Measurements from ENCODE around the gene PLEKHJ1. TPM values are rescaled to one million over a fixed set of nuclear protein-coding genes. Genes with fewer than 3 reads are reported as not detected.

Gene PLEKHJ1
- total and polyA plus RNA-seq, 2 of the 13 experiments (the other 11 are each of a cell fraction or from before 2014, with no cell fraction given) = 70.5 to 130 TPM

GRCh38 chr19:2253106-2254063 lies 17.3 kb upstream of the PLEKHJ1 start (continued):
- TF ChIP-seq, protein P1, sequence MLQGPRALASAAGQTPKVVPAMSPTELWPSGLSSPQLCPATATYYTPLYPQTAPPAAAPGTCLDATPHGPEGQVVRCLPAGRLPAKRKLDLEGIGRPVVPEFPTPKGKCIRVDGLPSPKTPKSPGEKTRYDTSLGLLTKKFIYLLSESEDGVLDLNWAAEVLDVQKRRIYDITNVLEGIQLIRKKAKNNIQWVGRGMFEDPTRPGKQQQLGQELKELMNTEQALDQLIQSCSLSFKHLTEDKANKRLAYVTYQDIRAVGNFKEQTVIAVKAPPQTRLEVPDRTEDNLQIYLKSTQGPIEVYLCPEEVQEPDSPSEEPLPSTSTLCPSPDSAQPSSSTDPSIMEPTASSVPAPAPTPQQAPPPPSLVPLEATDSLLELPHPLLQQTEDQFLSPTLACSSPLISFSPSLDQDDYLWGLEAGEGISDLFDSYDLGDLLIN (CRISPR knock-in tag; IDR thresholded peaks at IDR 0.05; ENCODE audit: borderline replicate concordance) = no peak
- peak; percentile 62 for TF ChIP-seq ZFX (CRISPR knock-in tag; IDR thresholded peaks at IDR 0.05; ENCODE audit: low read depth)
- peak; percentile 55; the same call in 1 of the 2 replicates for TF ChIP-seq MIXL1 (CRISPR knock-in tag; IDR thresholded peaks at IDR 0.05)
- TF ChIP-seq ZNF264 (CRISPR knock-in tag; IDR thresholded peaks at IDR 0.05) = 0 out of 2 replicates have a peak, but pooled peaks have one; percentile 3
- TF ChIP-seq ZNF557 (CRISPR knock-in tag; IDR thresholded peaks at IDR 0.05) = 0 out of 2 replicates have a peak, but pooled peaks have one; percentile 32
- TF ChIP-seq, protein P2, sequence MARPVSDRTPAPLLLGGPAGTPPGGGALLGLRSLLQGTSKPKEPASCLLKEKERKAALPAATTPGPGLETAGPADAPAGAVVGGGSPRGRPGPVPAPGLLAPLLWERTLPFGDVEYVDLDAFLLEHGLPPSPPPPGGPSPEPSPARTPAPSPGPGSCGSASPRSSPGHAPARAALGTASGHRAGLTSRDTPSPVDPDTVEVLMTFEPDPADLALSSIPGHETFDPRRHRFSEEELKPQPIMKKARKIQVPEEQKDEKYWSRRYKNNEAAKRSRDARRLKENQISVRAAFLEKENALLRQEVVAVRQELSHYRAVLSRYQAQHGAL (CRISPR knock-in tag; IDR thresholded peaks at IDR 0.05; ENCODE audit: not compliant biosample characterization) = peak; percentile 3
- no peak for TF ChIP-seq ZNF24 (IDR thresholded peaks at IDR 0.05)
- peak; percentile 45; the same call in 1 of the 2 replicates for TF ChIP-seq ERF (CRISPR knock-in tag; IDR thresholded peaks at IDR 0.05)
- peak; percentile 13; the same call in 1 of the 2 replicates for TF ChIP-seq DR1 (CRISPR knock-in tag; IDR thresholded peaks at IDR 0.05)
- 0 out of 2 replicates have a peak, but pooled peaks have one; percentile 33 for TF ChIP-seq CC2D1A (CRISPR knock-in tag; IDR thresholded peaks at IDR 0.05)
- peak; percentile 55; the same call in 1 of the 2 replicates for TF ChIP-seq ELF3 (CRISPR knock-in tag; IDR thresholded peaks at IDR 0.05)
- TF ChIP-seq, protein P3, sequence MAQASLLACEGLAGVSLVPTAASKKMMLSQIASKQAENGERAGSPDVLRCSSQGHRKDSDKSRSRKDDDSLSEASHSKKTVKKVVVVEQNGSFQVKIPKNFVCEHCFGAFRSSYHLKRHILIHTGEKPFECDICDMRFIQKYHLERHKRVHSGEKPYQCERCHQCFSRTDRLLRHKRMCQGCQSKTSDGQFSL (CRISPR knock-in tag; IDR thresholded peaks at IDR 0.05) = 0 out of 2 replicates have a peak, but pooled peaks have one; percentile 13
- TF ChIP-seq CSRNP1 (CRISPR knock-in tag; IDR thresholded peaks at IDR 0.05) = peak; percentile 62; the same call in 1 of the 2 replicates
- no peak for TF ChIP-seq ZSCAN29 (CRISPR knock-in tag; conservative IDR thresholded peaks at IDR 0.05)
- peak; percentile 60; the same call in 1 of the 2 replicates for TF ChIP-seq MYC (CRISPR knock-in tag; IDR thresholded peaks at IDR 0.05; ENCODE audit: borderline replicate concordance)
- TF ChIP-seq SAP130 (CRISPR knock-in tag; IDR thresholded peaks at IDR 0.05; ENCODE audit: low read depth) = peak; percentile 55; the same call in 1 of the 2 replicates
- TF ChIP-seq XRCC5 (optimal IDR thresholded peaks at IDR 0.05; ENCODE audit: low read length) = peak; percentile 50
- peak; percentile 25; the same call in 1 of the 2 replicates for TF ChIP-seq ZNF746 (CRISPR knock-in tag; IDR thresholded peaks at IDR 0.05)
- no peak for TF ChIP-seq NONO (IDR thresholded peaks at IDR 0.05)
- 0 out of 2 replicates have a peak, but pooled peaks have one; percentile 24 for TF ChIP-seq NONO (CRISPR knock-in tag; conservative IDR thresholded peaks at IDR 0.05)
- TF ChIP-seq MXI1 (IDR thresholded peaks at IDR 0.05; ENCODE audit: borderline replicate concordance, low read depth, low read length) = peak; percentile 54; the same call in 1 of the 3 replicates
- TF ChIP-seq, protein P4, sequence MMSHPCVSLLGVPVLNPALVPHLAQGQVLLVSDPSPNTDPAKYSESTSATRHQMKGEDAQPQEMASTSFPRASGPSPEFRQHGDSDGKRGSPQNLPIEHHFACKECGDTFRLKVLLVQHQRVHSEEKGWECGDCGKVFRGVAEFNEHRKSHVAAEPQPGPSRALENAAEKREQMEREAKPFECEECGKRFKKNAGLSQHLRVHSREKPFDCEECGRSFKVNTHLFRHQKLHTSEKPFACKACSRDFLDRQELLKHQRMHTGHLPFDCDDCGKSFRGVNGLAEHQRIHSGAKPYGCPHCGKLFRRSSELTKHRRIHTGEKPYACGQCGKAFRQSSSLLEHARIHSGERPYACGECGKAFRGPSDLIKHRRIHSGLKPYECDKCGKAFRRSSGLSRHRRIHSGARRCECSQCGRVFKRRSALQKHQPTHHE (CRISPR knock-in tag; IDR thresholded peaks at IDR 0.05; ENCODE audit: borderline replicate concordance) = no peak
- 0 out of 2 replicates have a peak, but pooled peaks have one; percentile 43 for TF ChIP-seq SALL2 (CRISPR knock-in tag; IDR thresholded peaks at IDR 0.05)
